RWPE2 (cell line): ENCODE measurements around the gene ASTN1.

Experiments
- ATAC-seq: fragments of 200-7000 bp; cut with Tn5 transposase; 3 replicates; pipeline ENCODE4 v1.9.1; 2021; ENCODE audit warnings: low read depth
- DNase-seq: peaks from one replicate; pipeline ENCODE4 v3.0.0-alpha.2; 2020; ENCODE audit warnings: low spot score
- H3K27ac ChIP-seq: fragments of 450-650 bp; 2 replicates; pipeline ENCODE4 v1.5.1; 2017; ENCODE audit warnings: mild to moderate bottlenecking; ENCODE audit not compliant: poor library complexity, severe bottlenecking
- H3K27me3 ChIP-seq: fragments of 250-450 bp; sonication (Bioruptor Pico); 2 replicates; pipeline ENCODE4 v1.5.1; 2021; ENCODE audit warnings: mild to moderate bottlenecking, moderate library complexity; ENCODE audit not compliant: insufficient read depth, poor library complexity, severe bottlenecking
- H3K36me3 ChIP-seq: fragments of 250-450 bp; sonication (Bioruptor Pico); 2 replicates; pipeline ENCODE4 v1.5.1; 2020; ENCODE audit warnings: low read depth, mild to moderate bottlenecking, moderate library complexity
- H3K4me1 ChIP-seq: fragments of 250-450 bp; sonication (Bioruptor Pico); 2 replicates; pipeline ENCODE4 v1.5.1; 2021; ENCODE audit warnings: mild to moderate bottlenecking, moderate library complexity; ENCODE audit not compliant: insufficient read depth, poor library complexity, severe bottlenecking
- H3K4me3 ChIP-seq: fragments of 250-450 bp; sonication (Bioruptor Pico); 2 replicates; pipeline ENCODE4 v1.5.1; 2021; ENCODE audit warnings: mild to moderate bottlenecking, moderate library complexity; ENCODE audit not compliant: severe bottlenecking
- H3K9me3 ChIP-seq: fragments of 250-450 bp; sonication (Bioruptor Pico); 2 replicates; pipeline ENCODE4 v1.5.1; 2021; ENCODE audit warnings: mild to moderate bottlenecking, moderate library complexity; ENCODE audit not compliant: severe bottlenecking
- TF ChIP-seq, protein P1 (sequence below): fragments of 450-650 bp; IDR thresholded peaks from one replicate; pipeline ENCODE4 v1.5.1; 2017; ENCODE audit warnings: mild to moderate bottlenecking, moderate library complexity; ENCODE audit not compliant: poor library complexity, severe bottlenecking

The ASTN1 gene

DNA sequence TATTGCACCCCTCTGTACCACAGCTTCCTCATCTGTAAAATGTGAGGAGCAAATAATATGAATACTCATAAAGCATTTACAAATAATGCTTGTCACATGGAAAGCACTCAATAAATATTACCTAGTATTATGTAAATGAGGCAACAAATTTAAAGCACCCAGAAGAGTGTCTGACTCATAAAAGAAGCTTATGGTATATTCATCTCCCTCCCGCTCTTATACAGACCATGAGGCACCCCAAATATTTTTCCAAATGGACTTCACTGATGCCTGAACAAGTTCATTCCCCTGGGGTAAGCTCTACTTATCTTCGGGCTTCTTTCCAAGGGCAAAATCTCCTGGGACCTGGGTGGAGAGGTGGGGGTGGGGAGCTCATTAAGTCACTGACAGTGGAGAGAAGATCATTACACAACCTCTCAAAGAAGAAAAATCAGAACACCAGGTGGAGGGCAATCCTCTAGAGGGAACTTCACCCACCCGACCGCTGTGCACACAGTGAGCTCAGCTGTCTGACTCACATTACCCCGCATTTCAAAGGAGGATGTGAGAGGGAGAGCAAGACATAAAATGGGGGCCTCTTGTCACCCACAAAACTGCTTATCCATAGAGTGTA is 166.2 kb downstream of the ASTN1 start:
- Histone ChIP-seq H3K4me1 (peaks cover 24% of the 10 kb centered on the region), H3K36me3 (no peaks in the 10 kb centered on the region), H3K9me3 (no peaks in the 10 kb centered on the region), H3K27ac (no peak overlapping the region), H3K4me3 (no peak overlapping the region), H3K27me3 (no peaks in the 10 kb centered on the region)
- DNase-seq = no peak
- ATAC-seq = peak; percentile 54
- TF ChIP-seq, protein P1, sequence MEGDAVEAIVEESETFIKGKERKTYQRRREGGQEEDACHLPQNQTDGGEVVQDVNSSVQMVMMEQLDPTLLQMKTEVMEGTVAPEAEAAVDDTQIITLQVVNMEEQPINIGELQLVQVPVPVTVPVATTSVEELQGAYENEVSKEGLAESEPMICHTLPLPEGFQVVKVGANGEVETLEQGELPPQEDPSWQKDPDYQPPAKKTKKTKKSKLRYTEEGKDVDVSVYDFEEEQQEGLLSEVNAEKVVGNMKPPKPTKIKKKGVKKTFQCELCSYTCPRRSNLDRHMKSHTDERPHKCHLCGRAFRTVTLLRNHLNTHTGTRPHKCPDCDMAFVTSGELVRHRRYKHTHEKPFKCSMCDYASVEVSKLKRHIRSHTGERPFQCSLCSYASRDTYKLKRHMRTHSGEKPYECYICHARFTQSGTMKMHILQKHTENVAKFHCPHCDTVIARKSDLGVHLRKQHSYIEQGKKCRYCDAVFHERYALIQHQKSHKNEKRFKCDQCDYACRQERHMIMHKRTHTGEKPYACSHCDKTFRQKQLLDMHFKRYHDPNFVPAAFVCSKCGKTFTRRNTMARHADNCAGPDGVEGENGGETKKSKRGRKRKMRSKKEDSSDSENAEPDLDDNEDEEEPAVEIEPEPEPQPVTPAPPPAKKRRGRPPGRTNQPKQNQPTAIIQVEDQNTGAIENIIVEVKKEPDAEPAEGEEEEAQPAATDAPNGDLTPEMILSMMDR = no peak

GRCh38 chr1:176996456-176997090 is 167.9 kb downstream of the ASTN1 start:
- DNase-seq (no peak), ATAC-seq (no peak)
- peaks cover 24% of the 10 kb centered on the region for H3K4me1 ChIP-seq
- no peak overlapping the region for H3K27ac ChIP-seq
- TF ChIP-seq, protein P1 = no peak
- H3K9me3 ChIP-seq = no peaks in the 10 kb centered on the region
- no peaks in the 10 kb centered on the region for H3K27me3 ChIP-seq
- no peaks in the 10 kb centered on the region for H3K36me3 ChIP-seq
- no peak overlapping the region for H3K4me3 ChIP-seq

DNA sequence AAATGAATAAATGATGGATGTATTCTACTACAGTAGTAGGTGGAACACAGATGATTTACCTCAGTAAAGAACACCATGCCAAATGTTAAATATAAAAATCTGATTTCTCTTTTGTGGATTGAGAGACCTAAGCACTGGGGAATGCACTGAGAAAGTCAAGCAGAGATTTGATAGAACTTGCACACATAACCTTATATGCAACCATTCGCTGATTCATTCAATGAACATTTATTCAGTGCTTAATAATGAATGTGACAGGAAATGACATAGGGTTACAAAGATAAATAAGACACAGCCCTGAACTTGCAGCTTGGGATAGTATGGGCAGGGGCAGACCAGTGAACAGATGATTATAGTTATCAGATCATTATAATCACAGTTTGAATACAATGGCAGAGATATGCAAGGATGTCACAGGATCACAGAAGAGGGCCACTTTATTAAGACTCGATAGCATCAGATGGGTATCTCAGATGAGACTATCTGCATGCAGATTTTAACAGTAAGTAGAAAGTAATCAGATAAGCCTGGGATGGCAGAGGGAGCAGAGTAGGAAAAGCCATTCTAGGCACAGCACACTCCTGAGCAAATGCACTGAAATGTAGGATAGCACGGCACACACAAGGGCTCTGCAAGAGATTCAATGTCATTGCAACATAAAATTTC is 169.4 kb downstream of the ASTN1 start:
- DNase-seq (no peak), ATAC-seq (peak; percentile 85)
- no peak overlapping the region for H3K4me3 ChIP-seq
- no peaks in the 10 kb centered on the region for H3K9me3 ChIP-seq
- peak overlapping the region; percentile 55 for H3K27ac ChIP-seq
- no peaks in the 10 kb centered on the region for H3K27me3 ChIP-seq
- H3K4me1 ChIP-seq = peaks cover 24% of the 10 kb centered on the region
- TF ChIP-seq, protein P1 = no peak
- H3K36me3 ChIP-seq = no peaks in the 10 kb centered on the region

- TF ChIP-seq, protein P1 = no peak
- H3K9me3 ChIP-seq = no peaks in the 10 kb centered on the region
- no peak overlapping the region for H3K4me3 ChIP-seq
- H3K27me3 ChIP-seq = no peaks in the 10 kb centered on the region
- ATAC-seq (no peak), DNase-seq (no peak)
- H3K36me3 ChIP-seq = no peaks in the 10 kb centered on the region
- peaks cover 35% of the 10 kb centered on the region for H3K4me1 ChIP-seq
- H3K27ac ChIP-seq = no peak overlapping the region
Observed at GRCh38 chr1:176993587-176993986, 170.9 kb downstream of the ASTN1 start.

DNA sequence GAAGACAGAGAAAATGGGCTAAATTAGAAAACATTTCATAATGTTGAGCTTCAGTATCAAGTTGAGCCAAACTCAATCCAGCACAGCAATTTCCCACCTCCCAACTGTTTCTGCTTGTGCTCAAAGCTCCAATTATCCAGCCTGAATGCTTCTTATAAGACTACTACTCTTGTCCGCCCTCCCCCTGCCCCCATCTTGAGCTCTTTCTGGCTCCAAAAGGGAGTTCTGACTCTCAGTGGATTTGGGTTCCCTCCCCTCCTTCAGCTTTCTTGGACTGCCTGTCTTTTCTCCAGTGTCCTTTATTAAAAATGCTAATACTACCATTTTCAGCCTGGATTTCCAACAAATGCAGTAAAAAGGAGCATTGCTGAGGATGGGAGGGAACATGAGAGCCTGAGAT is 174.8 kb downstream of the ASTN1 start:
- H3K36me3 ChIP-seq = no peaks in the 10 kb centered on the region
- H3K27me3 ChIP-seq = no peaks in the 10 kb centered on the region
- DNase-seq (no peak), ATAC-seq (no peak)
- H3K9me3 ChIP-seq = no peaks in the 10 kb centered on the region
- H3K4me3 ChIP-seq = no peak overlapping the region
- H3K27ac ChIP-seq = peak overlapping the region; percentile 56
- TF ChIP-seq, protein P1 = no peak
- peaks cover 34% of the 10 kb centered on the region for H3K4me1 ChIP-seq
